Mesodermal cell (in vitro differentiated cells): Measurements from ENCODE around the gene MTMR6.
A peak's percentile ranks its signal among the peaks of the same experiment; 100 is the strongest.

Experiments
- H3K27ac ChIP-seq: 2 replicates; pipeline ENCODE4 v1.7.0; 2013; ENCODE audit warnings: mild to moderate bottlenecking, low read depth, low read length, moderate library complexity; ENCODE audit not compliant: severe bottlenecking
- H3K36me3 ChIP-seq: 2 replicates; pipeline ENCODE4 v1.7.1; 2013; ENCODE audit warnings: mild to moderate bottlenecking, low read length, moderate library complexity; ENCODE audit not compliant: control insufficient read depth, insufficient read depth
- H3K4me1 ChIP-seq: one replicate; pipeline ENCODE4 v1.7.1; 2013; ENCODE audit warnings: mild to moderate bottlenecking, low read length; ENCODE audit not compliant: insufficient read depth, control insufficient read depth, poor library complexity, severe bottlenecking
- H3K4me3 ChIP-seq: 2 replicates; pipeline ENCODE4 v1.7.0; 2013; ENCODE audit warnings: low read length, control low read depth, mild to moderate bottlenecking; ENCODE audit not compliant: insufficient read depth, poor library complexity, severe bottlenecking; ENCODE audit errors: extremely low read depth
- H3K9me3 ChIP-seq: 2 replicates; pipeline ENCODE4 v1.7.1; 2013; ENCODE audit warnings: mild to moderate bottlenecking, low read length, moderate library complexity; ENCODE audit not compliant: control insufficient read depth
- WGBS, 2 experiments: methylation state at CpG; one replicate each; pipeline ENCODE4 v1.1.5; 2013; ENCODE audit warnings: missing lambda C conversion rate in 2 of 2; ENCODE audit not compliant: insufficient coverage in 2 of 2; 5-methylcytosine and 5-hydroxymethylcytosine counted together

The MTMR6 gene

GRCh38 chr13:25247360-25247759, 39.9 kb downstream of the MTMR6 start:
- Histone ChIP-seq H3K4me3 (no peak overlapping the region), H3K4me1 (no peaks in the 10 kb centered on the region), H3K9me3 (no peaks in the 10 kb centered on the region), H3K36me3 (peaks cover 16% of the 10 kb centered on the region), H3K27ac (no peak overlapping the region)

- Histone ChIP-seq H3K4me1 (no peaks in the 10 kb centered on the region), H3K9me3 (no peaks in the 10 kb centered on the region), H3K36me3 (peaks cover 6% of the 10 kb centered on the region), H3K27ac (no peak overlapping the region), H3K4me3 (no peak overlapping the region)
- 97 to 98% methylated on average over 6 of the region's 6 CpGs for WGBS, 2 experiments
These were observed 43.2 kb downstream of the MTMR6 start for GRCh38 chr13:25244123-25244522.

GRCh38 chr13:25242956-25243355, 44.3 kb downstream of the MTMR6 start:
- Histone ChIP-seq H3K27ac (no peak overlapping the region), H3K36me3 (peaks cover 6% of the 10 kb centered on the region), H3K4me3 (no peak overlapping the region), H3K9me3 (no peaks in the 10 kb centered on the region), H3K4me1 (no peaks in the 10 kb centered on the region)
- 88 to 91% methylated on average over 2 of the region's 3 CpGs for WGBS, 2 experiments

GRCh38 chr13:25241007-25241406, 46.3 kb downstream of the MTMR6 start:
- WGBS, 2 experiments = no CpG with 5 or more reads among the region's 1 CpG
- Histone ChIP-seq H3K9me3 (no peaks in the 10 kb centered on the region), H3K4me3 (no peak overlapping the region), H3K4me1 (no peaks in the 10 kb centered on the region), H3K36me3 (peaks cover 6% of the 10 kb centered on the region), H3K27ac (peak overlapping the region; percentile 43)

GRCh38 chr13:25237083-25237482, 50.2 kb downstream of the MTMR6 start:
- H3K36me3 ChIP-seq = no peaks in the 10 kb centered on the region
- H3K4me1 ChIP-seq = no peaks in the 10 kb centered on the region
- 89 to 100% methylated on average over 2 of the region's 2 CpGs for WGBS, 2 experiments
- H3K4me3 ChIP-seq = no peak overlapping the region
- H3K27ac ChIP-seq = no peak overlapping the region
- H3K9me3 ChIP-seq = no peaks in the 10 kb centered on the region

- no peaks in the 10 kb centered on the region for H3K36me3 ChIP-seq
- H3K4me3 ChIP-seq = no peak overlapping the region
- H3K4me1 ChIP-seq = no peaks in the 10 kb centered on the region
- no peak overlapping the region for H3K27ac ChIP-seq
- H3K9me3 ChIP-seq = no peaks in the 10 kb centered on the region
- WGBS, 2 experiments = 80% methylated on average over 1 of the region's 1 CpG; no CpG with 5 or more reads in 1 of the 2 experiments
These were observed 53.4 kb downstream of the MTMR6 start for GRCh38 chr13:25233861-25234260.

- H3K4me3 ChIP-seq = no peak overlapping the region
- H3K36me3 ChIP-seq = no peaks in the 10 kb centered on the region
- no peaks in the 10 kb centered on the region for H3K9me3 ChIP-seq
- 59 to 78% methylated on average over 1 to 2 of the region's 2 CpGs for WGBS, 2 experiments
- H3K4me1 ChIP-seq = no peaks in the 10 kb centered on the region
- no peak overlapping the region for H3K27ac ChIP-seq
These were observed 54.3 kb downstream of the MTMR6 start for GRCh38 chr13:25232937-25233515.

- Histone ChIP-seq H3K27ac (no peak overlapping the region), H3K4me1 (no peaks in the 10 kb centered on the region), H3K4me3 (no peak overlapping the region), H3K9me3 (no peaks in the 10 kb centered on the region), H3K36me3 (no peaks in the 10 kb centered on the region)
- 90% methylated on average over 1 to 3 of the region's 5 CpGs for WGBS, 2 experiments
These were observed 55.8 kb downstream of the MTMR6 start for GRCh38 chr13:25231517-25231916.

- Histone ChIP-seq H3K36me3 (no peaks in the 10 kb centered on the region), H3K27ac (no peak overlapping the region), H3K4me3 (no peak overlapping the region), H3K4me1 (no peaks in the 10 kb centered on the region), H3K9me3 (no peaks in the 10 kb centered on the region)
- WGBS, 2 experiments = 89 to 96% methylated on average over 15 of the region's 15 CpGs
These were observed 59.6 kb downstream of the MTMR6 start for GRCh38 chr13:25227690-25228089.

- WGBS, 2 experiments = 96 to 97% methylated on average over 3 to 4 of the region's 4 CpGs
- Histone ChIP-seq H3K36me3 (no peaks in the 10 kb centered on the region), H3K4me1 (no peaks in the 10 kb centered on the region), H3K4me3 (no peak overlapping the region), H3K27ac (no peak overlapping the region), H3K9me3 (no peaks in the 10 kb centered on the region)
These were observed 61.3 kb downstream of the MTMR6 start for GRCh38 chr13:25225970-25226369.

- no peaks in the 10 kb centered on the region for H3K4me1 ChIP-seq
- no peaks in the 10 kb centered on the region for H3K36me3 ChIP-seq
- H3K9me3 ChIP-seq = no peaks in the 10 kb centered on the region
- H3K27ac ChIP-seq = no peak overlapping the region
- 94 to 97% methylated on average over 6 to 7 of the region's 9 CpGs for WGBS, 2 experiments
- H3K4me3 ChIP-seq = no peak overlapping the region
These were observed 63.1 kb downstream of the MTMR6 start for GRCh38 chr13:25224151-25224550.
